GM20431 (cell line): Measurements from ENCODE around the gene TNFRSF4.

Experiments
- in situ Hi-C: fragments of 300-500 bp; cut with MseI, MboI; formaldehyde crosslinking; loops from one replicate; pipeline ENCODE4 v1.15.0; 2020; ENCODE audit warnings: low sequenced_read_pairs; ENCODE audit not compliant: unreplicated experiment

TNFRSF4 gene

DNA sequence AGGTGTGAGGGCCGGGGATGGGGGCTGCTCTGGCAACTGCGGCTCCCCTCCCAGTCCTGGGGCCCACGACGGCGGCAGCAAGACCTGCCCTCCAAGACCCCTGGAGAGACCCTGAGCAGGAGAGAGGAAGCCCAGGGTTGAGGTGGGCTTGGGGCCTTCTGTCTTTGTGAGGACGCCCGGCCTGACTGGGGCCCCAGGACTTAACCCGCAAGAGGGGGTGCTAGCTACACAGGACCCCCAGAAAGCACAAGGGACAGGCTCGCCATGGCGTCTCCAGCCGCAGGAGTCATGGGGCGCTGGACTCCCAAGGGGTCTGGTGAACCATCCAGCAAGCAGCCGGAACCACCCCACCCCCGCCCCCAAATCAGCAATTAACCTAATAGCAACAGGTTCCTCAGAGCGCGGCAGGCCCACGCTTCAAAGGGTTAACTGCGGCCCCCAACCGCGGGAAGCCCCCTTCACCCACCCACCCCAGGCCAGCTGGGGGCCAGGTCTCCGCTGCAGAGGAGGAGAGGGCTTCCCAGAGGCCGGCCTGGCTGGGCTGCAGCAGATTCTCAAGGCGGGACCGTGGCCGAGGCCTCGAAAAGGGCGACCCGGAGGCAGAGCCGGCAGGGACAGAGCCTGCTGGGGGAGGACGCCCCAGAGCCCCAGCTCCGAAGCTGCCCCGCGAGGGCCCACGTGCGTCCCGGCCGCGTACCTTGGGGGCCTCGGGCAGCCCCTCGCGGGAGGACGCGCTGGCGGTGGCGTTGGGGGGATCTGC, 32.0 kb upstream of the TNFRSF4 start:
- in situ Hi-C loops: no loop called here

- in situ Hi-C loops: no loop called here
These were observed 31.3 kb upstream of the TNFRSF4 start for GRCh38 chr1:1245178-1245816.

GRCh38 chr1:1244192-1244811, 30.3 kb upstream of the TNFRSF4 start:
- in situ Hi-C loops: no loop called here

DNA sequence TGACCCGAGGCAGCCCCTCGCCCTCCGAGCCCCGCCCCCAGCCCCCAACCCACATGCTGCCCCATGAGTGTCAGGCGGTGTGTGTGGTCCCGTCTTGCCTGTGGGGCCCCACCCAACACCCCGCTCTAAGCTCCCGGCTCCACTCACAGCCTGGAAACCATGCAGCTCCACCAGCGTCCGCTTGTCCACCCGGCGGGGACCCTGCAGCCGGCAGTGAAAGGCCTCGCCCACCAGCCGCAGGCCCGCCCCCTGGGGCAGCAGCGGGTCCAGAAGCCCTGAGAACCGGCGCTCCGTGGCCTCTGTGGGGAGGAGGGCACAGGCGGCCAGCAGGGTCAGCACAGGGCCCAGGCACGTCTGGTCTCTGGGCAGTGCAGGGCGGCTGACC, 29.8 kb upstream of the TNFRSF4 start:
- in situ Hi-C loops: no loop called here

GRCh38 chr1:1243266-1243660, 29.3 kb upstream of the TNFRSF4 start:
- in situ Hi-C loops: no loop called here

GRCh38 chr1:1242461-1243265, 28.7 kb upstream of the TNFRSF4 start:
- in situ Hi-C loops: no loop called here

DNA sequence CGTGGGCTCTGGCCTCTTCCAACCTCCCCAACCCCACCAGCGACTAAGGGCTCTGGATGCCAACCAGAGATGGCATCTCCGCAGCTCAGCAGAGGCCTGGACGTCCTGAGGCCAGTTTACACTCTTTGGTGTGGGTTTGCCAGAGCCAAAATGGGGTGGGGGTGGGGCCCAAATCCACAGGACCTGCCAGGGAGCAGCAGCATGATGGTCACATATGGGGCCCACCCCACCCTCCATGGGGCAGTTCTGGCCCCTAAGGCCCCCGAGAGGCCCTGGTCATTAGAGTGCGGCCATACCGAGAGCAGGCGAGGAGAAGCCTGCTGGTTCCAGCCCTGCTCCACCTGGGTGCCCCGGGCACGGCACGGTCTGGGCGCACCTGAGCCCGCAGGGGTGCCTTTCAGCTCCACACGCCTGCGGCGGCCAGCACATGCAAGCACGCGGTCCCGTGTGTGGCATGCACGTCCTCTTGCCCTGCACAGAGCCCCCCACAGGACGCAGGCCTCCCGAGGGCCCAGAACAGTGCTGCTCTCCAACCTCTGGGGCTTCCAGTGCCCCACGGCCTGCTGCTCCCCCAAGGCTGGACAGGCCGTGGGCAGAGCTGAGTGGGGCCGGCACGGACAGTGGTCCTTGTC, 27.8 kb upstream of the TNFRSF4 start:
- in situ Hi-C loops: no loop called here

- in situ Hi-C loops: no loop called here
These were observed 27.1 kb upstream of the TNFRSF4 start for GRCh38 chr1:1240822-1241587.

DNA sequence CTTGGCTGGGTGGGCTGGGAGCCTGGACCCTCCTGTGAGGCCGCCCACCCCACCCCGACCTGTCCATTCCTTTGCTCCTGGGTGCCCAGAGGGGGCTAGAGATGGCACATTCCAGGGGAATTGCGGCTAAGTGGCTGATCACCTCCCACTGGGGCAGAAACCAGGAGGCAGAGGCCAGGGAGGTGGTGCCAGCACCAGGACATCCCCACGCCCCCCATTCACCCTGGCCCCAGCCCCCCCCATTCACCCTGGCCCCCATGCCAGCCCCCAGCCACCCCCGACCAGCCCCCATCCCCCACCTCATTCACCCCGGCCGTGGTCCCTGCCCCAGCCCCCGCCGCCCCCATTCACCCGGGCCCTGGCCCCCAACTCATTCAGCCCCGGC, 26.4 kb upstream of the TNFRSF4 start:
- in situ Hi-C loops: no loop called here

DNA sequence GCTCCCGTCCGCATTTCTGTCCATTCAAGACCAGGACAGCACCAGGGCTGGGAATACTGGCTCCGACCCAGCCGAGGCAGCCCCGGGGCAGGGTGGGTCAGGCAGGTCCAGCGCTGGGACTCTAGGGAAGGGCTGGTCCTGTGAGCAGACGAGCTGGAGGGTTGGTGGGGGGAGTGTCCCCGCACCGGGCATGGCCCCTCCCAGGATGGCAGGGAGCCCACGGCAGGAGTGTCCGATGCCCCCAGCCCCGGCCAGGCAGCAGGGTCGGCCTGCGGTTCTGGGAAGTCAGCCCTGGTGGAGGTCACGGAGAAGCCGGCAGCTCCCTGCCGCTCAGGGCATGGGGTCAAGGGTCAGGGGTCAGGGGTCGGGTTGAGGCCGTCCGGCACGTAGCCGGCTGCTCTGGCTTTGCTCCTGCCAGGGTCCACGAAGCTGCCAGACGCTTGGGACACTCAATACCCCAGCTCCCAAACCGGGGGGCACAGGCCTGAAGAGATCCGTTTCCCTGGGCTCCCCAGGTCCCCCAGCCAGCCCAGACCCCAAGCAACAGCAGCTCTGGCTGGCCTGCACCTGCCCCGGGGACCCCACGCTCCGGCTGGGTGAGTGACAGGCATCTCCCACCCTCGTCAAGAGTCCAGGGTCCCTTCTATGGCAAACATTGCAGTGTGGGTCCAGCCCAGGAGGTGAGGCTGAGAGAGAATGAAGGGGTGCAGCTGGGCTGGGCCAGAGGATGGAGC, 25.8 kb upstream of the TNFRSF4 start:
- in situ Hi-C loops: no loop called here

- in situ Hi-C loops: no loop called here
These were observed 25.3 kb upstream of the TNFRSF4 start for GRCh38 chr1:1239227-1239613.

- in situ Hi-C loops: no loop called here
These were observed 24.8 kb upstream of the TNFRSF4 start for GRCh38 chr1:1238702-1239178.

- in situ Hi-C loops: no loop called here
These were observed 24.1 kb upstream of the TNFRSF4 start for GRCh38 chr1:1237874-1238701.

GRCh38 chr1:1236945-1237873, 23.3 kb upstream of the TNFRSF4 start:
- in situ Hi-C loops: no loop called here

DNA sequence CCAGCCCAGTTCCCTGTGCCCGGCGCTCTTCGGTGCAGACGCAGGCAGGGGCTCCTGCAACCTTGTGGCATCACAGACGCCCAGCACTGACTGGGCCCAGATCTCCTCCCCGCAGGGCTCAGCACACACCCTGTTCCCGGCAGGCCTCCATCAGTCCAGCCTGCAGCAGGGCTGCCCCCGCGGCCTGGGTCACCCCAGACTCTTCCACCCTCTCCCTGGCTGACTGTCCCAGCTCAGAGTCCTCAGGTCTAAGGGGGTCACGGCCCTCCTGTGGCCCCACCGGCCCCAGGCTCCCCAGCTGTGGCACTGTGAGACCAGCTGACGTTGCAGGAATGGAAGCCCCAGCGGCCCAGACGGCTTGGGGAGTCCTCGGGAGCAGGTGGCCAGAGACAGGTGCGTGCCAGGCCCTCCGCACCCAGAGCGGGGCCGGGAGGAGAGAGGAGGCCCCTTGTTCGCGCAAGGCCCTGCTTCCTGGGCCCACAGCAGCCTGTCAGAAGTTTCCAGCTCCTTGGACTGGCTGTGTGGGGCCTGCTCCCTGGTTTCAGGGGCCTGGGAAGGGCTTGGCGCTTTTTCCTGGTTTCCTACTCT, 22.3 kb upstream of the TNFRSF4 start:
- in situ Hi-C loops: no loop called here

DNA sequence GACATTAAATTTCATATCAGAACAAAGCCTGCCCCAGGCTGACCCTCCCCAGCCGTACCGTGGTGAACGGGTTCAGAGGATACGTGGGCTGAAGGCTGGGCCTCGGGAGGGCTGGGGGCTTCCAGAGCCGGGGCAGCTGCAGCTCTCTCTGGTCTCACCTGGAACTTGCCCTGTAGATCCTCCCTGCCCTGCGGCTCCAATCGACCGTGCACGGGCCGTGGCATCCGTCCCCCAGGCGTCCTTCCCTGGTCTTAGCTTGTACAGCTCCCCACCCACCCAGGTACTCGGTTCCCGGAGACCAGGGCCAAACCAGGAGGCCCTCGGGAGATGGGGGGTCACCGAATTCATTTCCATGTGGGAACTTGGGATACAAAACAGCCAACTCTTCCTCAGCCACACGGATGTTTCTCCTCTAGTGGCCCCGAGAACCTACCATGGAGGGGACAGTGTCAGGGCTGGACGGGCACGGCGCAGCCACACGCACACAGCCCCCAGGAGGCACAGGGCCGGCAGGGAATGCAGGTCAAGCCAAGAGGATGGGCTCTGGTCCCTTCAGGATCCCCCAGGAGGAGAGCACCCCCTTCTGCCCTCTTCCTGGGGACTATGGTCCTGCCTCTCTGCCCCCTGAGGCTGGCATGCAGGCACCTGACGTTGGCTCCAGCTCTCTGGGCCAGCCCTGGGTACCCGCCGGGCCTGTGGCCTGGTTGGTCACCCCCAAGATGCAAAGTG, 21.2 kb upstream of the TNFRSF4 start:
- in situ Hi-C loops: no loop called here
